C4-2B (cell line): Measurements from ENCODE around the gene CRYAA.

Experiments
- CTCF ChIP-seq: fragments of 450-650 bp; conservative IDR thresholded peaks from 2 replicates; pipeline ENCODE4 v1.5.1; 2017; ENCODE audit warnings: mild to moderate bottlenecking
- ZFX ChIP-seq: fragments of 450-650 bp; IDR thresholded peaks from 2 replicates; pipeline ENCODE4 v1.6.1; 2017

- TF ChIP-seq CTCF (no peak), ZFX (no peak)
Observed at GRCh38 chr21:43207868-43208267, 39.1 kb downstream of the CRYAA start.
